ENCODE data around the gene DUSP8. TPM values are rescaled to one million over a fixed set of nuclear protein-coding genes. Genes with fewer than 3 reads are reported as not detected.

DUSP8 gene
- total RNA-seq, 2 donors from 2014 or later, result 4.7 to 7.0 TPM

DNA sequence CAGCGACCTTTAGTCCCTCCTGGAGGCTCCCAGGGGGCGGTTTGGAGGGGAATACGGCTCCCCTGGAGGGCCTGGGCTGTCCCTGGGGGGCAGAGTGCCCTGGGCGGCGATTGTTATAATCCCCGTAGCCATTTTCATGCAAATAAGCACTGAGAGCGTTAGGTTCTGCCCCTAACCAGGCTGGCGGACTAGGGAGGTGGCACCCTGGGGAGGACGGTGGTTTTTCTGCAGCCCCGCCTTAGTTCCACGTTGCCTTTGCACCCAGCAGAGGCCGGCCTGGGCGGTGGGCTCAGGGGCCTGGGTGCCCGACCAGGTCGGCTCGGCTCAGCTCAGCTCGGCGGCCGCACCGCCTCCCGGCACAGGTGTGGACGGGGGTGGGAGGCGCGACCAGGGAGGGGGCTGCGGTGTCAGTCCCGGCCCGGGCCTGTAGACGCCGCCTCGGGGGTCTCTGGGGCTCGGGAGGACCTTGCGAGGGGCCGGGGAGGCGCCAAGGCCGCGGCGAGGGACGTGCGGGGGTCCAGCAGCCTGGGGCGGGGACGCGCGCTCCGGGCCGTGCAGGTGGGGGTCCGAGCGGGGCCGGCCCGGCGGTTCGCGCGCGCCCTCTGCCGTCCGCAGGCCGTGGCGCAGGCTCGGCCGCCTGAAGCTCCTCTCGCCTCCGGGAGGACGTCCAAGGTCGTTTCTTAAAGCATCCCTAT lies 2.3 kb upstream of the DUSP8 start:
- H3K9ac ChIP-seq (ENCODE audit: extremely low read depth, low read length, poor library complexity, severe bottlenecking), result no peak overlapping the region
- no peaks in the 10 kb centered on the region for H3K9me3 ChIP-seq (ENCODE audit: control insufficient read depth, low read length)
- peaks cover 48% of the 10 kb centered on the region for H3K27me3 ChIP-seq (ENCODE audit: control insufficient read depth, insufficient read depth, low read length, poor library complexity, severe bottlenecking)
- peaks cover 3% of the 10 kb centered on the region for H3K4me1 Mint-ChIP-seq
- peaks cover 39% of the 10 kb centered on the region for H3K27me3 Mint-ChIP-seq (ENCODE audit: insufficient read depth)
- TF ChIP-seq, protein P1, sequence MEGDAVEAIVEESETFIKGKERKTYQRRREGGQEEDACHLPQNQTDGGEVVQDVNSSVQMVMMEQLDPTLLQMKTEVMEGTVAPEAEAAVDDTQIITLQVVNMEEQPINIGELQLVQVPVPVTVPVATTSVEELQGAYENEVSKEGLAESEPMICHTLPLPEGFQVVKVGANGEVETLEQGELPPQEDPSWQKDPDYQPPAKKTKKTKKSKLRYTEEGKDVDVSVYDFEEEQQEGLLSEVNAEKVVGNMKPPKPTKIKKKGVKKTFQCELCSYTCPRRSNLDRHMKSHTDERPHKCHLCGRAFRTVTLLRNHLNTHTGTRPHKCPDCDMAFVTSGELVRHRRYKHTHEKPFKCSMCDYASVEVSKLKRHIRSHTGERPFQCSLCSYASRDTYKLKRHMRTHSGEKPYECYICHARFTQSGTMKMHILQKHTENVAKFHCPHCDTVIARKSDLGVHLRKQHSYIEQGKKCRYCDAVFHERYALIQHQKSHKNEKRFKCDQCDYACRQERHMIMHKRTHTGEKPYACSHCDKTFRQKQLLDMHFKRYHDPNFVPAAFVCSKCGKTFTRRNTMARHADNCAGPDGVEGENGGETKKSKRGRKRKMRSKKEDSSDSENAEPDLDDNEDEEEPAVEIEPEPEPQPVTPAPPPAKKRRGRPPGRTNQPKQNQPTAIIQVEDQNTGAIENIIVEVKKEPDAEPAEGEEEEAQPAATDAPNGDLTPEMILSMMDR (conservative IDR thresholded peaks at IDR 0.05), result peak; percentile 88
- H3K27ac ChIP-seq (ENCODE audit: low read depth, low read length), result no peak overlapping the region
- no peaks in the 10 kb centered on the region for H3K36me3 Mint-ChIP-seq (ENCODE audit: low read depth)
- no peak overlapping the region for H3K27ac Mint-ChIP-seq
- H3K36me3 ChIP-seq (ENCODE audit: control insufficient read depth, insufficient read depth, low read length), result no peaks in the 10 kb centered on the region
- H3K4me3 ChIP-seq (ENCODE audit: low read length), result peak overlapping the region; percentile 72
- peak overlapping the region; percentile 46 for H3K4me3 Mint-ChIP-seq
- H3K4me1 ChIP-seq (ENCODE audit: control insufficient read depth, insufficient read depth, low read length), result no peaks in the 10 kb centered on the region
- DNase-seq, result peak; percentile 86
- peaks cover 5% of the 10 kb centered on the region for H3K9me3 Mint-ChIP-seq
- WGBS, 2 experiments (ENCODE audit: insufficient coverage in 1 of 2, insufficient read length in 1 of 2), result 0 to 1% methylated on average over 26 to 64 of the region's 64 CpGs

DNA sequence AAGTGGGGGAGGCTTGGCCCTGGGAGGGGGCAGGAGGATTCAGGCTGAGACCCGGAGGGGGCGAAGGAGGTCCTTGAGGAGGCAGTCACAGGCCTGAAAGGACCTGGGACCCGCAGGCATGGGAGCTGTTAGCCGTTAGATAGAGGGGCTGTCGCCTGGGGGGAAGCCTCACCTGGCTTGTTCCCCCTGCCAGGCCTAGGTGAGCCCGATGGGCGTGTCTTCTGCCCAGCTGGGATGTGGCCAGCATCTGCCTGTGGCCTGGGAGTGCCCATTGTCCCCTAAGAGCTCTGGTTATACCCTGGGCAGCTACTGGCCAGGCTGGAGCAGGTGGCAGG lies 1.8 kb upstream of the DUSP8 start:
- H3K4me1 ChIP-seq (ENCODE audit: control insufficient read depth, insufficient read depth, low read length), result no peaks in the 10 kb centered on the region
- H3K9me3 Mint-ChIP-seq, result peaks cover 5% of the 10 kb centered on the region
- H3K9me3 ChIP-seq (ENCODE audit: control insufficient read depth, low read length), result no peaks in the 10 kb centered on the region
- peak; percentile 79 for DNase-seq
- no peak overlapping the region for H3K9ac ChIP-seq (ENCODE audit: extremely low read depth, low read length, poor library complexity, severe bottlenecking)
- peaks cover 7% of the 10 kb centered on the region for H3K4me1 Mint-ChIP-seq
- TF ChIP-seq, protein P1 (conservative IDR thresholded peaks at IDR 0.05), result no peak
- 9 to 22% methylated on average over 3 to 7 of the region's 7 CpGs for whole genome bisulfite sequencing, 2 experiments (ENCODE audit: insufficient coverage in 1 of 2, insufficient read length in 1 of 2)
- H3K27me3 Mint-ChIP-seq (ENCODE audit: insufficient read depth), result peaks cover 39% of the 10 kb centered on the region
- H3K36me3 Mint-ChIP-seq (ENCODE audit: low read depth), result no peaks in the 10 kb centered on the region
- peaks cover 48% of the 10 kb centered on the region for H3K27me3 ChIP-seq (ENCODE audit: control insufficient read depth, insufficient read depth, low read length, poor library complexity, severe bottlenecking)
- peak overlapping the region; percentile 46 for H3K4me3 Mint-ChIP-seq
- no peak overlapping the region for H3K27ac ChIP-seq (ENCODE audit: low read depth, low read length)
- peak overlapping the region; percentile 72 for H3K4me3 ChIP-seq (ENCODE audit: low read length)
- H3K36me3 ChIP-seq (ENCODE audit: control insufficient read depth, insufficient read depth, low read length), result no peaks in the 10 kb centered on the region
- H3K27ac Mint-ChIP-seq, result no peak overlapping the region

DNA sequence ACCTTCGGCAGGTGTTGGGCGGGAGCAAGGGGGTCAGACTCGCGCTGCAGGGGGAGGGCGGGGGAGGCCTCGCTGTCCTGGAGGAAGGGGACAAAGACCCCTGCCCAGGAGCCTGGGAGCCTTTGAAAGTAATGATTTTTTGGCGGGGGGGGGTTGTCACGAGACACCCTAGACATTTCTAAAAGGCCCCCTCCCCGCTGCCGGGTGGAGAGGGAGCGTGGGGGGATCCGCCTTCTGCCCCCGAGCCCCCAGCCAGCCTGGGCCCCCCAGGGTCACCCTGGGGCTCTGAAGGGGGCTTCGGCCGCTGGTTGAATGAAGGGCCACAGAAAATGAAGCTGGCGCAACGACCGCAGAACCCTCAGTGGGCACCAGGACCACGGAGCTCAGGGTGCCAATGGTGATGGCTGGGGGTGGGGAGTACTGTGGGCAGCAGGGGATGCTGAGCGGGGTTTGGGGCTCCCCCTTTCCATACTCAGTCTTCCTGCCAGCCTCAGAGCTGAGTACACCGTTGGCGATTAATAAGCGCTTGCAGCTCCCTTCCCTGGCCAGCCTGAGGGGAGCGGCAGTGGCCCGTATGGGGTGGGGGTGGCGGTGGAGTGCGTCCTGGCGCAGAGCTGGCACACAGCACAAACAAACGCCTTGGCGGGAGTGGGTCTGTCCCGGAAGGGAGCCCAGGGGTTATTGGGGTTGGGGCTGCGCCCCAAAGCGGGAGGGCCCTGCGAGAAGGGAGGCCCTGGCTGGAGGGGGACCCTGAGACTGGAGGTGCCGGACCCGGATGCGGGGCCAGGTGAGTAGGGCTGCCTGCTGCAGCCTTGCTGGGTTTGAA lies 1.2 kb upstream of the DUSP8 start:
- Mint-ChIP-seq H3K27me3 (ENCODE audit: insufficient read depth) (peaks cover 36% of the 10 kb centered on the region), H3K4me3 (peak overlapping the region; percentile 46), H3K36me3 (ENCODE audit: low read depth) (no peaks in the 10 kb centered on the region), H3K27ac (no peak overlapping the region), H3K9me3 (peaks cover 3% of the 10 kb centered on the region), H3K4me1 (peaks cover 13% of the 10 kb centered on the region)
- 13 to 30% methylated on average over 8 to 35 of the region's 37 CpGs for WGBS, 2 experiments (ENCODE audit: insufficient coverage in 1 of 2, insufficient read length in 1 of 2)
- H3K9me3 ChIP-seq (ENCODE audit: control insufficient read depth, low read length), result no peaks in the 10 kb centered on the region
- H3K27ac ChIP-seq (ENCODE audit: low read depth, low read length), result no peak overlapping the region
- peak overlapping the region; percentile 59 for H3K9ac ChIP-seq (ENCODE audit: extremely low read depth, low read length, poor library complexity, severe bottlenecking)
- H3K4me1 ChIP-seq (ENCODE audit: control insufficient read depth, insufficient read depth, low read length), result peaks cover 3% of the 10 kb centered on the region
- H3K36me3 ChIP-seq (ENCODE audit: control insufficient read depth, insufficient read depth, low read length), result no peaks in the 10 kb centered on the region
- TF ChIP-seq, protein P1 (conservative IDR thresholded peaks at IDR 0.05), result no peak
- peak; percentile 74 for DNase-seq
- H3K4me3 ChIP-seq (ENCODE audit: low read length), result peak overlapping the region; percentile 72
- H3K27me3 ChIP-seq (ENCODE audit: control insufficient read depth, insufficient read depth, low read length, poor library complexity, severe bottlenecking), result peaks cover 48% of the 10 kb centered on the region
